DND-41 (cell line): ENCODE data around the gene GPC3.

Experiments used
- EZH2 ChIP-seq: IDR thresholded peaks from 3 replicates; pipeline ENCODE4 v1.6.1; 2012; ENCODE audit warnings: borderline replicate concordance, low read depth, mild to moderate bottlenecking, moderate library complexity, low read length, inconsistent platforms; ENCODE audit not compliant: severe bottlenecking
- TF ChIP-seq, protein P1 (sequence below): IDR thresholded peaks from 2 replicates; pipeline ENCODE4 v1.5.1; 2012; ENCODE audit warnings: borderline replicate concordance, low read length, moderate library complexity, mild to moderate bottlenecking; ENCODE audit not compliant: poor library complexity, severe bottlenecking; ENCODE audit errors: extremely low read depth

DNA sequence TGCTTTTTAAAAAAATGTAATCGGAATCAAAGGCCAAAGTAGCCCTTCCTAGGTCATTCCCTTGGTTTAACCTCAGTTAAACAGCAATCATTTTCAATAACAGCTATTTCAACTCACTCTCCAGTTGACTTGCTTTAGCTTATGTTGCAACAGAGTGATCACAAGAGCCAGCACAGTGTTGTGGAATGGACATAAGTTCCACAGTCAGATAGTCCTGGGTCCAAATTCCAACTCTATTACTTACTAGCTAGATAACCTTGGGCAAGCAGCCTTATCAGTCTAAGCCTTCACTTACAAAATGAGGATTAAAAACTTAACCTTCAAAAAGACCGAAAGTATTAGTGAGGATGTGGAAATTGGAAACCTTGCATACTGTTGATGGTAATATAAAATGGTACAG is 9.2 kb upstream of the GPC3 start:
- TF ChIP-seq, protein P1, sequence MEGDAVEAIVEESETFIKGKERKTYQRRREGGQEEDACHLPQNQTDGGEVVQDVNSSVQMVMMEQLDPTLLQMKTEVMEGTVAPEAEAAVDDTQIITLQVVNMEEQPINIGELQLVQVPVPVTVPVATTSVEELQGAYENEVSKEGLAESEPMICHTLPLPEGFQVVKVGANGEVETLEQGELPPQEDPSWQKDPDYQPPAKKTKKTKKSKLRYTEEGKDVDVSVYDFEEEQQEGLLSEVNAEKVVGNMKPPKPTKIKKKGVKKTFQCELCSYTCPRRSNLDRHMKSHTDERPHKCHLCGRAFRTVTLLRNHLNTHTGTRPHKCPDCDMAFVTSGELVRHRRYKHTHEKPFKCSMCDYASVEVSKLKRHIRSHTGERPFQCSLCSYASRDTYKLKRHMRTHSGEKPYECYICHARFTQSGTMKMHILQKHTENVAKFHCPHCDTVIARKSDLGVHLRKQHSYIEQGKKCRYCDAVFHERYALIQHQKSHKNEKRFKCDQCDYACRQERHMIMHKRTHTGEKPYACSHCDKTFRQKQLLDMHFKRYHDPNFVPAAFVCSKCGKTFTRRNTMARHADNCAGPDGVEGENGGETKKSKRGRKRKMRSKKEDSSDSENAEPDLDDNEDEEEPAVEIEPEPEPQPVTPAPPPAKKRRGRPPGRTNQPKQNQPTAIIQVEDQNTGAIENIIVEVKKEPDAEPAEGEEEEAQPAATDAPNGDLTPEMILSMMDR: no peak
- TF ChIP-seq EZH2: no peak
